Activated T-cell treated with anti-CD3 and anti-CD28 coated beads, Interleukin-2, amount 50 U/mL, for 72 hours (primary cell): ENCODE data around the gene ST7L. TPM values are rescaled to one million over a fixed set of nuclear protein-coding genes. Genes with fewer than 3 reads are reported as not detected.
A peak's percentile ranks its signal among the peaks of the same experiment; 100 is the strongest.
"Not testable (repeated sequence)": the region's sequence is repeated elsewhere in the genome, so short reads cannot be mapped to it uniquely, and the experiment has no call there.

Source experiments
- ATAC-seq, 2 donors: fragments of 150-1000 bp; cut with Tn5 transposase; replicated peaks in 1 of 2; 2 replicates each; pipeline ENCODE4 v1.10.0; 2021; ENCODE audit warnings: moderate library complexity in 2 of 2, mild to moderate bottlenecking in 1 of 2
- DNase-seq, 2 donors: peaks; one replicate each; pipeline ENCODE4 v3.0.0; 2021 to 2022; ENCODE audit warnings: mixed read lengths in 1 of 2
- H3K27ac Mint-ChIP-seq: one replicate; pipeline ENCODE4 v1.8.0; 2022; ENCODE audit warnings: mild to moderate bottlenecking, moderate library complexity, mixed read lengths
- H3K27me3 Mint-ChIP-seq: one replicate; pipeline ENCODE4 v1.8.0; 2022; ENCODE audit warnings: low read depth, mixed read lengths
- H3K36me3 Mint-ChIP-seq, 2 donors: one replicate each; pipeline ENCODE4 v1.8.0; 2022; ENCODE audit warnings: mixed read lengths in 2 of 2, mild to moderate bottlenecking in 1 of 2; ENCODE audit not compliant: insufficient read depth in 2 of 2
- H3K4me1 Mint-ChIP-seq: one replicate; pipeline ENCODE4 v1.8.0; 2022; ENCODE audit warnings: low read depth, mixed read lengths
- H3K4me3 Mint-ChIP-seq, 2 donors: one replicate each; pipeline ENCODE4 v1.8.0; 2022; ENCODE audit warnings: mild to moderate bottlenecking in 2 of 2, mixed read lengths in 2 of 2, moderate library complexity in 2 of 2
- H3K9me3 Mint-ChIP-seq, 2 donors: one replicate each; pipeline ENCODE4 v1.8.0; 2022; ENCODE audit warnings: mixed read lengths in 2 of 2
- total RNA-seq, 2 donors: library from RNA; stranded (reverse); gene quantifications; one replicate each; pipeline ENCODE4 v1.2.3, GENCODE V29; 2022

ST7L gene
- total RNA-seq, 2 donors from 2014 or later: 17.4 to 18.6 TPM

DNA sequence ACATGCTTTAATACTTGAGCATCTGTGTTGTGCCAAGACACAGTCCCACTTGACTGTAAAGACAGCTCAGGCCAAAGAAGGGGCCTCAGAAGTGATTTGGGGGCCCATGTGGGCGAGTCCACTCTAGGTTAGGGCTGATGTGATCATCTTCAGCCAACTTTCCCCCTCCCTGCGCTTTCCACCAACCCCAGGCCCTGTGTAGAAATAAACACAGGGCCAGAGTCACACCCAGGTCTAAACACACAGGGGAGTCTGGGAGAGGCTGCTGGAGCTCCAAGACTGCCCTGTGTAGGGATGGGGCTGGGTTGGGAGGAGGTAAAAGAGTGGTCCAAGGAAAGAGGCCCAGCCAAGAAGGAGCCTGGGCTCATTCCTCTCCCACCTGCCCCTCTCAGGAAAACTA is 112.6 kb downstream of the ST7L start:
- H3K9me3 Mint-ChIP-seq: no peaks in the 10 kb centered on the region
- DNase-seq: no peak
- ATAC-seq: no peak
- no peak overlapping the region for H3K4me3 Mint-ChIP-seq
- peaks cover 57% of the 10 kb centered on the region for H3K27me3 Mint-ChIP-seq
- H3K27ac Mint-ChIP-seq: no peak overlapping the region
- H3K4me1 Mint-ChIP-seq: no peaks in the 10 kb centered on the region
- H3K36me3 Mint-ChIP-seq: no peaks in the 10 kb centered on the region

DNA sequence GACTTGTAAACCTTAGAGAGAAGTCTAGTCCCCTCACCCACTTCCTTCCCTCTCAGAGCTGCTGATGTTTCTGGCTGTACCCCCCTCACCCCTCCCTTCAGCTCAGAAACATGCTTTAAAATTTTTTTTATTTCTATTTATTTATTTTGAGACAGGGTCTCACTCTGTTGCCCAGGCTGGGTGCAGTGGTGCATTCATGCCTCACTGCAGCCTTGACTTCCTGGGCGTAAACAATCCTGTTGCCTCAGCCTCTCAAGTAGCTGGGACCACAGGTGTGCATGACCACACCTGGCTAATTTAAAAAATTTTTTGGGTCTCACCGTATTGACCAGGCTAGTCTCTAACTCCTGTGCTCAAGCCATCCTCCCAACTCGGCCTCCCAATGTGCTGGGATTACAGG is 113.1 kb downstream of the ST7L start:
- Mint-ChIP-seq H3K4me1 (no peaks in the 10 kb centered on the region), H3K9me3 (no peaks in the 10 kb centered on the region), H3K27me3 (peaks cover 61% of the 10 kb centered on the region), H3K27ac (no peak overlapping the region), H3K4me3 (no peak overlapping the region), H3K36me3 (no peaks in the 10 kb centered on the region)
- no peak for ATAC-seq
- DNase-seq: no peak

DNA sequence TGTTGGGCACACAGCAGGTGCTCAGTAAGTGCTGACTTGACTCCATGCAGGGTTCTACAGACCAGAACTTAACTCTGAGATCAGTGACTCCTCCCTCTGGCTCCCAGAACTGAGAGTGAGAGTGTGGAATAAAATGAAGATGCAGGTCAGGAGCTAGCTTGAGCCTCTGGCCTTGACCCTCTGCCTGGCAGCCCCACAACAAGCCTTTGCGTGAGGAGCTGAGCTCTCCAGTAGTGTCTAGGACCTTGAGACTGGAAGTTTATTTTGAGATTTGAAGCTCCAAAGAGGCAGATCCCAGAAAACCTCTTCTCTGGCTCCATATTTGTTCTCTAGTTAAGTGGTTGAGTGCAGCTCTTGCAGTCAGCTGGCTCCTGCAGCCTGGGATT is 113.5 kb downstream of the ST7L start:
- ATAC-seq (no peak), DNase-seq (no peak)
- Mint-ChIP-seq H3K27me3 (peaks cover 59% of the 10 kb centered on the region), H3K9me3 (no peaks in the 10 kb centered on the region), H3K4me3 (no peak overlapping the region), H3K36me3 (no peaks in the 10 kb centered on the region), H3K4me1 (no peaks in the 10 kb centered on the region), H3K27ac (no peak overlapping the region)

DNA sequence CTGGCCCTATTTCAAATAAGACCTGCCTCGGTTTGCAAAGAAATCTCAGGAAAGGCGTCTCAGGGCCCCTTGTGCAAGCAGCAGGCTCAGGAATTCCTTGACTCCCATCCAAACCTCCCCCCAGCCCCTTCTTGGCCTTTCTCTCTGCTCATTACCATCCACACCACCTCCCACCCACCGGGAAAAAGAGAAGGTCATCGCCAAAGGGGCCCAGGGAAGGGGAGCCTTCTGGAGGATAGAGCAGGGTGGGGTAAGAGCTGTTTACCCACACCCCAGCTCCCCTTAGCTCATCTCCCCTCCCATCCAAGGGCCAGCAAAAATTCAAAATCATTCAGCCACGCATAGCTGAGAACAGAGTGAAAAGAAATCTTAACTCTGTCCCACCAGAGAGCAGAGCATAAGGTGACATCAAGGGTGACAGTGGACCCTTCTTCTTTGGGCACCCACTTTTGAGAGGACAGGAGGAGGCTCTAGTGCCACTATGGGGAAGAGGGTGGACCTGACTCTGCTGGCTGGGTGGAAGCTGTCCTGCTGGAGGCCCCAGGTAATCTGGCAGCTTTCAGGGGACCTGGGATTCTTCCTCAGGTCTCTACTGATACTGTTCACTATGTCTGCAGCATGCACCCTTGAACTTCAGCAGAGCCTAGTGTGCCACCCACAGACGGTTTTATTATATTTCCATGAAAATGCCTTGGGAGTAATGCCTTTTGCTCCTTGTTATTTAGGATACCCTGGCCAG is 114.1 kb downstream of the ST7L start:
- Mint-ChIP-seq H3K36me3 (no peaks in the 10 kb centered on the region), H3K4me1 (no peaks in the 10 kb centered on the region), H3K27me3 (peaks cover 56% of the 10 kb centered on the region)

DNA sequence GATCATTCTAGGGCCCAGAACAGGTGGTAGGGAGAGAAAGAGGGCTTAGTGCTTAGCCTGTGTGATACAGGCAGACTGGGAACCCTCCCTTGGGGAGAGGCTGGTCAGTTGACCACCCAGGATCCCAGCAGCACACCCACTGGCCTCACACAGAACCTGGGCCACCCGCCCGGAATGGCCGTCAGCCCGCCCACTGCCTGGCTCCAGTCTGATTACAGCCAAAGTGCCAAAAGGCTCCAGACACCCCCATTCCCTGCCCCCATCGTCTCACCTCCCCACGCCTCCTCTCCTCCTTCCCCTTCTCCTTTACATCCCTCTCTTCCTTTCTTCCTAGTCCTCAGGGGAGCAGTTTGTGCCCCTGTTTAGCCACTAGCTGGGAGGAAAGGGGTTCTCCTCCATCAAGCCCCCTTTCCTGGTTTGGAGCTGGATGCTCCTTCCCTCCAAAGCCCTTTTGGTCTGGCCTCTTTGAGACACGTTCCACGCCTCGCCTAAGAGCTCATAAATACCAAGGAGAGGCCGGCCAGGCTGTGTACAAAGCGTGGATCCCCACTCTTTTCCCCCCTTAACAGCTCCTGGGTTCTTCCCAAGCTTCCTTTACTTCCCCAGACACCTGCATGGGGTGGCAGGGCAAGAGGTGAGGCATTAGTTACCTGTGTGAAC is 114.8 kb downstream of the ST7L start:
- no peaks in the 10 kb centered on the region for H3K9me3 Mint-ChIP-seq
- no peak overlapping the region for H3K4me3 Mint-ChIP-seq
- no peaks in the 10 kb centered on the region for H3K4me1 Mint-ChIP-seq
- H3K27ac Mint-ChIP-seq: no peak overlapping the region
- peaks cover 57% of the 10 kb centered on the region for H3K27me3 Mint-ChIP-seq
- H3K36me3 Mint-ChIP-seq: no peaks in the 10 kb centered on the region
- ATAC-seq (no peak), DNase-seq (no peak)

More for the DNA sequence above, 114.1 kb downstream of the ST7L start:
- Mint-ChIP-seq H3K4me3 (no peak overlapping the region), H3K27ac (no peak overlapping the region), H3K9me3 (no peaks in the 10 kb centered on the region)
- ATAC-seq: no peak
- DNase-seq: no peak

DNA sequence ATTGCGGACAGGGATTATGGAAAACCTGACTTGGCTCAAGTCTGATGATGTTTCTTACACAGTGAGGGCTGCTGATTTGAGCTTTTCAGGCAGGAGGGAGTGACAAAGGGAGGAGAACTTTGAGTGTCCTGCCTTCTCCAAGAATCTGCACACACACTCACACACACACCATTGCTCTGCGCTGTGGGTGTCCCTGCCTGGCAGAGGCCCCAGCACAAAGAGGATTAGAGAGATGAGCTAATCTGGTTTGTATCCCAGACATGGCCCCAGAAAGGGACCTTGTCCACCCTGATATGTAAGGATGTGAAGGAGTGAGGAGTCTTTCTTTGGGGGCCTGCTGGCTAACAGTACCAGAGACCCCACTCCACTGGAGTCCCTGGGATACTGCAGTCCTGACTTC is 116.1 kb downstream of the ST7L start:
- H3K4me1 Mint-ChIP-seq: no peaks in the 10 kb centered on the region
- H3K9me3 Mint-ChIP-seq: no peaks in the 10 kb centered on the region
- H3K27me3 Mint-ChIP-seq: peaks cover 69% of the 10 kb centered on the region

DNA sequence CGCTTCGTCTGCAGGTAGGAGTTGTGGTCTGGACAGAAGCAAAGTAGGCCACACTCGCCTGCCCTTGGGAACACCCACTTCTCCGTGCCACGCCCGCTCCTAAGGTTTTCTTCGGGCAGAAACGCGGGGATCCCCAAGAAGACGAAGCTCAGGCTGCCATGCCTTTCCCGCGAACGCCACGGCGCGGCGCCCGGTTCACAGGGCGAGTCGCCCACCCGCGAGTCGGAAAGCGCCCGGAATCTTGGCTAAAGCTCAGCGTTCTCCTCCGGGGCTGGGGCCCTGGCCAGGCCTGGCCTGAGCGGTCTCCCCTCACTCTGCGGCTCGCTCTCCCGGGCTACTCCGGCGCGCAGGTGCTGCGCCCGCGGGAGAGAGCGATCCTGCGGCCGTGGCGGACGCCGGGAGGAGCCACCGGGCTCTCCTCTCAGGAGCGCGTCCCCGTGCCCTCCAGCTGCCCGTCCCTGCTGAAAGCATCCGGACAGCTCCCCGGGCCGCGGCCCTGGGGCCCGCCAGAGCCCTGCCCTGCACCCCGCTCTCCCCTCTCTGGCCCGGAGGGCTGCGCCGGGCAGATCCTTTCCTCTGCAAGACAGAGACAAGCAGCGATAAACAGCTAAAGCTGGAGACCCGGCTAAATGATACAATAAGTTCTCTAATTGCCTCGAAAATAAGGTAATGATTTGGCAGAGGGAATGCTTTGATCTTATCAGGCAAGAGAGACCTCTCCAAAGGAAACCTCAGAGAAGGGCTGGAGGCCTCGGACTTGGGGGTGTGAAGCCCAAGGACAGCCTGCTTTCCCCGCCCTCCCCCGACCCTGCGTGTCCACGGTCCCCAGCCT is 116.9 kb downstream of the ST7L start:
- no peak overlapping the region for H3K27ac Mint-ChIP-seq
- ATAC-seq: peak; percentile 78 to 82
- peaks cover 61% of the 10 kb centered on the region for H3K27me3 Mint-ChIP-seq

More for the DNA sequence above, 116.1 kb downstream of the ST7L start:
- DNase-seq (no peak), ATAC-seq (no peak)
- no peak overlapping the region for H3K27ac Mint-ChIP-seq
- H3K36me3 Mint-ChIP-seq: no peaks in the 10 kb centered on the region
- H3K4me3 Mint-ChIP-seq: peak overlapping the region; percentile 44 to 50

DNA sequence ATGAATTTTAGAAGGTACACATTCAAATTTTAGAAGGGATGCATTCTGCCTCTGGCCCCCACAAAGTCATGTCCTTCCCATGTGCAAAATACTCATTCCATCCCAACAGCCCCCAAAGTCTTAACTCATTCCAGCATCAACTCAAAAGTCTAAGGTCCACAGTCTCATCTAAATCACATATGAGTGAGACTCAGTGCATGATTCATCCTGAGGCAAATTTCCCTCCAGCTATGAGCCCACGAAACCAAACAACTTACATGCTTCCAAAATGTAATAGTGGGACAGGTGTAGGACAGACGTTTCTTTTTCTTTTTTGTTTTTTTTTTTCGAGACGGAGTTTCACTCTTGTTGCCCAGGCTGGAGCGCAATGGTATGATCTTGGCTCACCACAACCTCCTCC is 122.7 kb downstream of the ST7L start:
- ATAC-seq: no peak
- no peak for DNase-seq
- no peaks in the 10 kb centered on the region for H3K9me3 Mint-ChIP-seq
- no peaks in the 10 kb centered on the region for H3K36me3 Mint-ChIP-seq
- H3K4me1 Mint-ChIP-seq: no peaks in the 10 kb centered on the region
- no peak overlapping the region for H3K4me3 Mint-ChIP-seq
- peaks cover 61% of the 10 kb centered on the region for H3K27me3 Mint-ChIP-seq
- no peak overlapping the region for H3K27ac Mint-ChIP-seq

More for the DNA sequence above, 116.9 kb downstream of the ST7L start:
- DNase-seq: peak; percentile 70 to 71
- Mint-ChIP-seq H3K9me3 (no peaks in the 10 kb centered on the region), H3K4me3 (peak overlapping the region; percentile 64 to 78), H3K4me1 (no peaks in the 10 kb centered on the region), H3K36me3 (no peaks in the 10 kb centered on the region)

DNA sequence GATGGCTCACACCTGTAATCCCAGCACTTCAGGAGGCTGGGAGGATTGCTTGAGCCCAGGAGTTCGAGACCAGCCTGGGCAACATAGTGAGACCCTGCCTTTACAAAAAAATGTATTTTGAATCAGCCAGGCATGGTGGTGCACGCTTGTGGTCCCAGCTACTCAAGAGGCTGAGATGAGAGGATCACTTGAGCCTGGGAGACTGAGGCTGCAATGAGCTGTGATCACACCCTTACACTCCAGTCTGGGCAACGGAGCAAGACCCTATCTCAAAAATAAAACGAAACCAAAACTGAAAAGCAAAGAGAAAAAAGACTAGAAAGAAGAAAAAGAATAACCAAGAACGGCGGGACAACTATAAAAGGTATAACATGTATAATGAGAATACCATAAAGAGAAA is 125.6 kb downstream of the ST7L start:
- Mint-ChIP-seq H3K36me3 (no peaks in the 10 kb centered on the region), H3K4me3 (peak overlapping the region in 1 of 2 donors; percentile 36), H3K4me1 (no peaks in the 10 kb centered on the region), H3K27me3 (peaks cover 51% of the 10 kb centered on the region), H3K27ac (no peak overlapping the region), H3K9me3 (no peaks in the 10 kb centered on the region)
- ATAC-seq (no peak), DNase-seq (no peak)

DNA sequence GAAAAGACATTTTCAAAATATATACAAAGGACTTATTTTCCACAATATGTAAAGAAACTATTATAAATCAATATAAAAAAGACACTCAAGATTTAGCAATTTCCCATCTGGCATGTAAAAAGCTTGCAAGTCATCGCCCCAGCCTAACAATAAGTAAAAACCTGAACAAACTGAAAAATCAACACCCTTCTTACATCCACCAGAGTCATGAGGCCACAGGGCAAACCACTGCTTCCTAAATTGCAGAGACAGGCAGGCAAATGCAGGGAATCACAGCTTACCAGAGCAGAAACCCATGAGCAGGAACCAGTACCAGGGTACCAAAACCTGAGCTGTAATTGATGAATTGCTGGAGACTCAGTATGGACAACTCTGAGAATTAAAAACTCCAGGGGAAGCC is 126.9 kb downstream of the ST7L start:
- Mint-ChIP-seq H3K4me3 (no peak overlapping the region), H3K27me3 (peaks cover 47% of the 10 kb centered on the region), H3K27ac (no peak overlapping the region), H3K36me3 (no peaks in the 10 kb centered on the region), H3K4me1 (no peaks in the 10 kb centered on the region), H3K9me3 (no peaks in the 10 kb centered on the region)
- ATAC-seq (no peak), DNase-seq (no peak)

DNA sequence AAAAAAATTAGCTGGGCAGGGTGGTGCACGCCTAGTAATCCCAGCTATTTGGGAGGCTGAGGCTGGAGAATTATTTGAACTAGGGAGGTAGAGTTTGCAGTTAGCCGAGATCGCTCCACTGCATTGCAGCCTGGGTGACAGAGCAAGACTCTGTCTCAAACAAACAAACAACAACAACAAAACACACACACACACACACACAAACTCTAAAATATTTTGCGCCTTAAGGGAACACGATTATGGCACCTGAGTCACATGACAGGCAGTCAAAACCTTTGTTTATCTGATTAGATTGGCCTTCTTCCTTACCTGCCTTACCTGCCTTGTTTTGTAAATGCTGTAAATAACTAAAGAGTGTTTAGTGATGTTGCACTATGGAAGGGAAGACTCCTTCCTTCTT is 130.8 kb downstream of the ST7L start:
- peaks cover 21% of the 10 kb centered on the region for H3K27me3 Mint-ChIP-seq
- H3K4me1 Mint-ChIP-seq: no peaks in the 10 kb centered on the region
- no peaks in the 10 kb centered on the region for H3K36me3 Mint-ChIP-seq
- ATAC-seq: no peak
- H3K27ac Mint-ChIP-seq: no peak overlapping the region
- DNase-seq: no peak
- H3K4me3 Mint-ChIP-seq: no peak overlapping the region
- no peaks in the 10 kb centered on the region for H3K9me3 Mint-ChIP-seq

DNA sequence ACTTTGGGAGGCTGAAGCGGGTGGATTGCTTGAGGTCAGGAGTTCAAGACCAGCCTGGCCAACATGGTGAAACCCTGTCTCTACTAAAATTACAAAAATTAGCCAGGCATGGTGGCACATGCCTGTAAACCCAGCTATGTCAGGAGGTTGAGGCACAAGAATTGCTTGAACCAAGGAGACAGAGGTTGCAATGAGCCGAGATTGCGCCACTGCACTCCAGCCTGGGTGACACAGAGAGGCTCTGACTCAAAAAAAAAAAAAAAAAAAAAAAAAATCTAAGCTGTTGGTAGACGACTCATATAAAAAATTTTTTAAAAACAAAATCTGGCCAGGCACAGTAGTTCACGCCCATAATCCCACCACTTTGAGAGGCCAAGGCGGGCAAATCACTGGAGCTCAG is 131.3 kb downstream of the ST7L start:
- H3K4me1 Mint-ChIP-seq, H3K27ac Mint-ChIP-seq, H3K4me3 Mint-ChIP-seq, DNase-seq, H3K9me3 Mint-ChIP-seq, ATAC-seq, H3K36me3 Mint-ChIP-seq: not testable (repeated sequence)
- peaks cover 17% of the 10 kb centered on the region for H3K27me3 Mint-ChIP-seq

DNA sequence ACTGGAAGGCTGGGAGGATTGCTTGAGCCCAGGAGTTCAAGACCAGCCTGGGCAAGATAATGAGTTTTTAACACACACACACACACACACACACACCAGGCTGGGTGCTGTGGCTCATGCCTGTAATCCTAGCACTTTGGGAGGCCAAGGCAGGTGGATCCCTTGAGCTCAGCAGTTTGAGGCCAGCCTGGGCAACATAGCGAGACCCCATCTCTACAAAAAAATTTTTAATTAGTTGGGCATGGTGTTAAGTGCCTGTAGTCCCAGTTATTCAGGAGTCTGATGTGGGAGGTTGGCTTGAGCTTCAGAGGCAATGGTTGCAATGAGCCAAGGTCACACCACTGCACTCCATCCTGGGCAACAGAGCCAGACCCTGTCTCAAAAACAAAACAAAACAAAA is 132.9 kb downstream of the ST7L start:
- not testable (repeated sequence) for DNase-seq, H3K36me3 Mint-ChIP-seq, H3K4me1 Mint-ChIP-seq, ATAC-seq, H3K27ac Mint-ChIP-seq, H3K4me3 Mint-ChIP-seq, H3K9me3 Mint-ChIP-seq
- peaks cover 12% of the 10 kb centered on the region for H3K27me3 Mint-ChIP-seq
